MCF 10A (cell line): ENCODE data around the gene OR10J5. TPM values are rescaled to one million over a fixed set of nuclear protein-coding genes. Genes with fewer than 3 reads are reported as not detected.
"Not testable (repeated sequence)": the region's sequence is repeated elsewhere in the genome, so short reads cannot be mapped to it uniquely, and the experiment has no call there.

Experiments
- BruUV-seq: library from RNA; stranded (reverse); fragments of 400-500 nt; replicated peaks from 2 replicates; lab custom pipeline; 2021; lab: Mats Ljungman, UMichigan
- CTCF ChIA-PET: fragments of 300-600 bp; sonication (Branson Sonifier 250); formaldehyde crosslinking; extraction: SDS; loops from one replicate; lab custom pipeline; 2021; ENCODE audit warnings: antibody characterized with exemption, inconsistent platforms; lab: Yijun Ruan, JAX
- POLR2A ChIA-PET: fragments of 300-600, 350-650 bp; sonication (Branson Sonifier 250); formaldehyde crosslinking; extraction: SDS; loops from one replicate; lab custom pipeline; 2020; ENCODE audit warnings: antibody characterized with exemption, inconsistent platforms; lab: Yijun Ruan, JAX
- DNase-seq: peaks from one replicate; pipeline ENCODE4 v3.0.0-alpha.2; 2018; ENCODE audit not compliant: unreplicated experiment
- H3K27ac Mint-ChIP-seq: one replicate; pipeline ENCODE4 v1.8.0; 2022; ENCODE audit warnings: mild to moderate bottlenecking, low read depth, mixed read lengths; ENCODE audit not compliant: unreplicated experiment
- H3K27me3 Mint-ChIP-seq: one replicate; pipeline ENCODE4 v1.8.0; 2022; ENCODE audit warnings: mixed read lengths; ENCODE audit not compliant: insufficient read depth, unreplicated experiment
- H3K36me3 Mint-ChIP-seq: one replicate; pipeline ENCODE4 v1.8.0; 2022; ENCODE audit warnings: mild to moderate bottlenecking, moderate library complexity, mixed read lengths; ENCODE audit not compliant: insufficient read depth, unreplicated experiment
- H3K4me1 Mint-ChIP-seq: one replicate; pipeline ENCODE4 v1.8.0; 2022; ENCODE audit warnings: mixed read lengths; ENCODE audit not compliant: insufficient read depth, unreplicated experiment
- H3K4me3 Mint-ChIP-seq: one replicate; pipeline ENCODE4 v1.8.0; 2022; ENCODE audit warnings: mild to moderate bottlenecking, moderate library complexity, mixed read lengths; ENCODE audit not compliant: unreplicated experiment
- H3K9me3 Mint-ChIP-seq: one replicate; pipeline ENCODE4 v1.8.0; 2022; ENCODE audit warnings: mixed read lengths; ENCODE audit not compliant: unreplicated experiment
- intact Hi-C: fragments of 100-400 bp; cut with micrococcal nuclease; formaldehyde crosslinking; loops from 2 replicates; pipeline ENCODE4 v1.14.1; 2022
- total RNA-seq: library from RNA; stranded (reverse); gene quantifications from 2 replicates; pipeline ENCODE4 v1.2.3, GENCODE V29; 2022
- TF ChIP-seq, protein P1 (sequence below): fragments of 200-600 bp; IDR thresholded peaks from one replicate; pipeline ENCODE4 v1.8.0; 2022; ENCODE audit warnings: antibody characterized with exemption, mild to moderate bottlenecking; ENCODE audit not compliant: unreplicated experiment

OR10J5 gene
- total RNA-seq, 1 experiment from 2014 or later, result not detected

GRCh38 chr1:159532922-159533321, 2.9 kb downstream of the OR10J5 start:
- intact Hi-C loops, result loop anchor here (1.0 kb wide), 1 partner anchor 242 kb away; no protein-coding TSS in a partner anchor
- ChIA-PET POLR2A (no interaction called here), CTCF (interaction anchor here (1.5 kb wide), 1 partner anchor 13 kb away, joined by 4 read pairs; no protein-coding TSS in a partner anchor)
- TF ChIP-seq, protein P1, sequence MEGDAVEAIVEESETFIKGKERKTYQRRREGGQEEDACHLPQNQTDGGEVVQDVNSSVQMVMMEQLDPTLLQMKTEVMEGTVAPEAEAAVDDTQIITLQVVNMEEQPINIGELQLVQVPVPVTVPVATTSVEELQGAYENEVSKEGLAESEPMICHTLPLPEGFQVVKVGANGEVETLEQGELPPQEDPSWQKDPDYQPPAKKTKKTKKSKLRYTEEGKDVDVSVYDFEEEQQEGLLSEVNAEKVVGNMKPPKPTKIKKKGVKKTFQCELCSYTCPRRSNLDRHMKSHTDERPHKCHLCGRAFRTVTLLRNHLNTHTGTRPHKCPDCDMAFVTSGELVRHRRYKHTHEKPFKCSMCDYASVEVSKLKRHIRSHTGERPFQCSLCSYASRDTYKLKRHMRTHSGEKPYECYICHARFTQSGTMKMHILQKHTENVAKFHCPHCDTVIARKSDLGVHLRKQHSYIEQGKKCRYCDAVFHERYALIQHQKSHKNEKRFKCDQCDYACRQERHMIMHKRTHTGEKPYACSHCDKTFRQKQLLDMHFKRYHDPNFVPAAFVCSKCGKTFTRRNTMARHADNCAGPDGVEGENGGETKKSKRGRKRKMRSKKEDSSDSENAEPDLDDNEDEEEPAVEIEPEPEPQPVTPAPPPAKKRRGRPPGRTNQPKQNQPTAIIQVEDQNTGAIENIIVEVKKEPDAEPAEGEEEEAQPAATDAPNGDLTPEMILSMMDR, result no peak
- Mint-ChIP-seq H3K9me3 (peaks cover 8% of the 10 kb centered on the region), H3K36me3 (no peaks in the 10 kb centered on the region), H3K27me3 (no peaks in the 10 kb centered on the region), H3K4me3 (no peak overlapping the region), H3K4me1 (peaks cover 17% of the 10 kb centered on the region), H3K27ac (no peak overlapping the region)
- peak; percentile 60 for DNase-seq
- BruUV-seq, result no TSS peak

DNA sequence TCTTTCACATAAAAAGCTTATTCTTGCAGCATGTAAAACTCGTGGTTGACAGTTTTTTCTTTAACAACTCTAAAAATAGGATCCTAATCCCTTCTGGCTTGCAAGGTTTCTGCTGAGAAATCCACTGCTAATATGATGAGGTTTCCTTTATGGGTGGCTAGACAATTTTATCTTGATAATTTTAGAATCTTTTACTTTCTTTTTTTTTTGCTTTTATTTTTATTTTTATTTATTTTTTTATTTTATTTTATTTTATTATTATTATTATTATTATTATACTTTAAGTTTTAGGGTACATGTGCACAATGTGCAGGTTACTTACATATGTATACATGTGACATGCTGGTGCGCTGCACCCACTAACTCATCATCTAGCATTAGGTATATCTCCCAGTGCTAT, 11.0 kb downstream of the OR10J5 start:
- H3K9me3 Mint-ChIP-seq, result peaks cover 22% of the 10 kb centered on the region
- H3K4me3 Mint-ChIP-seq, POLR2A ChIA-PET, BruUV-seq, H3K4me1 Mint-ChIP-seq, CTCF ChIA-PET, DNase-seq, H3K27ac Mint-ChIP-seq, intact Hi-C loops, H3K27me3 Mint-ChIP-seq, H3K36me3 Mint-ChIP-seq: not testable (repeated sequence)

GRCh38 chr1:159510229-159510541, 25.6 kb downstream of the OR10J5 start:
- POLR2A ChIA-PET, result interaction anchor here (2.1 kb wide), 1 partner anchor 18 kb away, joined by 5 read pairs; no protein-coding TSS in a partner anchor
- peak overlapping the region; percentile 21 for H3K27ac Mint-ChIP-seq
- intact Hi-C loops, result no loop called here
- no peak for DNase-seq
- H3K4me3 Mint-ChIP-seq, result no peak overlapping the region
- H3K9me3 Mint-ChIP-seq, result peaks cover 16% of the 10 kb centered on the region
- BruUV-seq, result no TSS peak
- H3K4me1 Mint-ChIP-seq, result peaks cover 11% of the 10 kb centered on the region
- no peaks in the 10 kb centered on the region for H3K36me3 Mint-ChIP-seq
- TF ChIP-seq, protein P1, result no peak
- CTCF ChIA-PET, result interaction anchor here (1.0 kb wide), 1 partner anchor 12 kb away, joined by 4 read pairs; no protein-coding TSS in a partner anchor
- no peaks in the 10 kb centered on the region for H3K27me3 Mint-ChIP-seq

DNA sequence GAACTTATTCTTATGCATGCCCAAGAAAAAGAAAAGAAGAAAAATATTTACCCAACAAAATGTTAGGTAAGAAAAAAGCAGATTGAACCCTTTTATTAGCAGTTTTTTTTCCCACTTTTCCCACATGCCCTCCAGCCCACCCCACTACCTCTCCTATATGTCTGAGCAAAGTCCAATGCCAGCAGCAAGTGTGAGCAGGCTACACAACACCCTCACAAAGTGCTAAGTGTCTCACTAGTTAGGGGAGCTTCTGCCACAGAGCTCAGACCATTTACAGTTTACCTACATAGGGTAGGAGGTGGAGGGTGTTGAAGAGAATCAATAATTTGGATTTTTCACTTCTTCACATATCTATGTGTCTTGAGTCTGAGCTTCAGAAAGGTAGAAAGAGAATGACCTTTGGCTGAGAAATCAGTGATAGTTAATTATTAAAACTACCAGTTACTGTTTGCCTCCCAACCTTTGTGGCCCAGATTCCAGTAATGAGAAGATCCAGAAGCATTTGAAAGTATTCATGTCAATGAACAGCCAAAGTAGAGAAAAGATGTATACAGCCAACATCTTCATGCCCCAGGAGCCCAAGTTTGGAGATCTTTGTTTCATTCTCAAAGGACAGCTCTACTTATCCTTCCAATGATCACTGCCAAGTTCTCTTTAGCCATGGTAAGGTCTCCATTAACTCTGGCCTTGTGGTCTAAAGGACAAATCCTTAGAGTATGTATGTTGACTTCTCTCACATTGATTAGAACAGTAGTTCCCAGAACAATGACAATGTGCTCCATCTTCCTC, 26.2 kb downstream of the OR10J5 start:
- H3K27me3 Mint-ChIP-seq, result no peaks in the 10 kb centered on the region
- H3K4me1 Mint-ChIP-seq, result peaks cover 11% of the 10 kb centered on the region
- peak overlapping the region; percentile 21 for H3K27ac Mint-ChIP-seq
- BruUV-seq, result TSS peak; percentile 93
- DNase-seq, result no peak
- POLR2A ChIA-PET, result interaction anchor here (2.1 kb wide), 1 partner anchor 17 kb away, joined by 5 read pairs; no protein-coding TSS in a partner anchor
- H3K36me3 Mint-ChIP-seq, result no peaks in the 10 kb centered on the region
- intact Hi-C loops, result no loop called here
- CTCF ChIA-PET, result interaction anchor here (1.0 kb wide), 1 partner anchor 11 kb away, joined by 4 read pairs; no protein-coding TSS in a partner anchor
- no peak overlapping the region for H3K4me3 Mint-ChIP-seq
- TF ChIP-seq, protein P1, result no peak
- peaks cover 18% of the 10 kb centered on the region for H3K9me3 Mint-ChIP-seq
